GM12801 (cell line): ENCODE data around the gene LIMS1.

ENCODE experiments used
- TF ChIP-seq, protein P1 (sequence below): IDR thresholded peaks from one replicate; pipeline ENCODE4 v1.5.1; 2011; ENCODE audit warnings: control low read depth; ENCODE audit not compliant: insufficient read length; ENCODE audit errors: extremely low read depth

The LIMS1 gene

GRCh38 chr2:108632332-108633160 is 98.3 kb downstream of the LIMS1 start:
- TF ChIP-seq, protein P1, sequence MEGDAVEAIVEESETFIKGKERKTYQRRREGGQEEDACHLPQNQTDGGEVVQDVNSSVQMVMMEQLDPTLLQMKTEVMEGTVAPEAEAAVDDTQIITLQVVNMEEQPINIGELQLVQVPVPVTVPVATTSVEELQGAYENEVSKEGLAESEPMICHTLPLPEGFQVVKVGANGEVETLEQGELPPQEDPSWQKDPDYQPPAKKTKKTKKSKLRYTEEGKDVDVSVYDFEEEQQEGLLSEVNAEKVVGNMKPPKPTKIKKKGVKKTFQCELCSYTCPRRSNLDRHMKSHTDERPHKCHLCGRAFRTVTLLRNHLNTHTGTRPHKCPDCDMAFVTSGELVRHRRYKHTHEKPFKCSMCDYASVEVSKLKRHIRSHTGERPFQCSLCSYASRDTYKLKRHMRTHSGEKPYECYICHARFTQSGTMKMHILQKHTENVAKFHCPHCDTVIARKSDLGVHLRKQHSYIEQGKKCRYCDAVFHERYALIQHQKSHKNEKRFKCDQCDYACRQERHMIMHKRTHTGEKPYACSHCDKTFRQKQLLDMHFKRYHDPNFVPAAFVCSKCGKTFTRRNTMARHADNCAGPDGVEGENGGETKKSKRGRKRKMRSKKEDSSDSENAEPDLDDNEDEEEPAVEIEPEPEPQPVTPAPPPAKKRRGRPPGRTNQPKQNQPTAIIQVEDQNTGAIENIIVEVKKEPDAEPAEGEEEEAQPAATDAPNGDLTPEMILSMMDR, result no peak

- TF ChIP-seq, protein P1, result no peak
Observed at GRCh38 chr2:108633409-108633808, 99.1 kb downstream of the LIMS1 start.

DNA sequence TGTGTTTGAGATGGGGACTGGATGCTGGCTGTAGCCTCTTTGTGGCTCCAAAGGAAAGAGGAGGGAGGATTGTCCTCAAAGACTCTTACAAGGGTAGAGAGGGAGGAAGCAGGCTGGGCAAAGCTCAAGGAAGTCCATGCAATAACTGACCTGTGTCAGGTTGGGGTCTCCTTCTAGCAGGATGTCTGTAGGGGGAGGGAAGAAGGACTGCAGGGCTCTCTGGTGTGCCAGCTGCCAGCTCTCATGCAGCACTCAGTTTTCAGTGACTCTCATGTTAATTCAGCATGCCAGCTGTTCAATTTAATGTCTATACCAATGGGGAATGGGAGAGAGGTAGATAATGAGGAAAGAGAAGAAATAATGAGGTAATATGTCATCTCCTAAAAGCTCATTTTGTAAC is 99.7 kb downstream of the LIMS1 start:
- TF ChIP-seq, protein P1, result no peak

DNA sequence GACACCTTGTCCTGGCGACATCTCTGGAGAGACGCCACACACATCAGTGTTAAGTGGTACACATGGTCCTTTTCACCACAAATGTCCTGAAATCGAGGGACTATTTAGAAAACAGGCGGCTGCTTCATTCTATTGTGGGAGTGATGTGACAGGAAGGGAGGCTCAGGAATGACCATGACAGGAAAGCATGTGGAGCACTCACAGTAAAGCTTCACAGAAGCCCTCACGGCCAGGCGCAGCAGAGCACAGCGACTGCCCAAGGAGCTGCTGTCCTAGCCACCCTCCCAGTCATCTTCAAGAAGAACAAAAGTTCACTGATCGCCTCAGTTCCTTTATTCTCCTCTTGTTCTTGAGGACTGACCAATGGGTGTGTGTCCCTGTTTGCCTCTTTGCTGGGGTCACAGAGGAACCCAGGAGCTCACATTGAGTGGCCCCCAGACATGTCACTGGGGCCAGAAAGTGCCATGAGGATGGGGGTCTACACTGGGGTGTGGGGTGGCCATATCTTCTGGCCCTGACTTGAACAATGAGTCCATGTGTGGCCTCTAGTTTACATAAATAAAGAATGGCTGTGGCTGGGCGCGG is 100.4 kb downstream of the LIMS1 start:
- TF ChIP-seq, protein P1, result no peak

GRCh38 chr2:108635630-108636354 is 101.5 kb downstream of the LIMS1 start:
- TF ChIP-seq, protein P1, result no peak

- TF ChIP-seq, protein P1, result no peak
Observed at GRCh38 chr2:108637304-108637669, 103.0 kb downstream of the LIMS1 start.

GRCh38 chr2:108640731-108641130 is 106.5 kb downstream of the LIMS1 start:
- TF ChIP-seq, protein P1, result no peak
